SK-N-SH treated with all-trans-retinoic acid at 6 μM for 48 hours (cell line): ENCODE results near the gene PRM3.

Source experiments
- ATAC-seq: fragments of 200-7000 bp; cut with Tn5 transposase; 3 replicates; pipeline ENCODE4 v1.9.1; 2020; ENCODE audit warnings: mild to moderate bottlenecking, moderate library complexity
- ARNTL ChIP-seq: fragments of 450-650 bp; formaldehyde crosslinking; IDR thresholded peaks from 2 replicates; pipeline ENCODE4 v1.5.0; 2020; ENCODE audit warnings: low read depth, mild to moderate bottlenecking, moderate library complexity, borderline replicate concordance
- BACH2 ChIP-seq: fragments of 250-450 bp; sonication (Bioruptor Pico); IDR thresholded peaks from 2 replicates; pipeline ENCODE4 v1.9.0; 2021; ENCODE audit warnings: mild to moderate bottlenecking, borderline replicate concordance
- CREB5 ChIP-seq: fragments of 250-450 bp; sonication (Bioruptor Pico); IDR thresholded peaks from 2 replicates; pipeline ENCODE4 v1.5.1; 2020; ENCODE audit warnings: low read depth, mild to moderate bottlenecking, moderate library complexity
- CSDC2 ChIP-seq: fragments of 250-450 bp; sonication (Bioruptor Pico); IDR thresholded peaks from 2 replicates; pipeline ENCODE4 v1.5.0; 2020; ENCODE audit warnings: mild to moderate bottlenecking, moderate library complexity
- CSRNP3 ChIP-seq: fragments of 250-450 bp; sonication (Bioruptor Pico); IDR thresholded peaks from 2 replicates; pipeline ENCODE4 v1.5.1; 2021; ENCODE audit warnings: mild to moderate bottlenecking, moderate library complexity
- ESRRG ChIP-seq: fragments of 250-450 bp; sonication (Bioruptor Pico); IDR thresholded peaks from 2 replicates; pipeline ENCODE4 v1.6.1; 2021; ENCODE audit warnings: mild to moderate bottlenecking
- GLIS3 ChIP-seq: fragments of 250-450 bp; sonication (Bioruptor Pico); IDR thresholded peaks from 2 replicates; pipeline ENCODE4 v1.5.0; 2020; ENCODE audit warnings: mild to moderate bottlenecking, moderate library complexity
- ISL1 ChIP-seq: fragments of 250-450 bp; sonication (Bioruptor Pico); IDR thresholded peaks from 2 replicates; pipeline ENCODE4 v2.1.2; 2022; ENCODE audit warnings: mild to moderate bottlenecking, moderate library complexity
- PPARA ChIP-seq: fragments of 250-450 bp; sonication (Bioruptor Pico); IDR thresholded peaks from 2 replicates; pipeline ENCODE4 v1.5.0; 2020; ENCODE audit warnings: mild to moderate bottlenecking, borderline replicate concordance
- RARB ChIP-seq: fragments of 250-450 bp; sonication (Bioruptor Pico); IDR thresholded peaks from 2 replicates; pipeline ENCODE4 v1.8.0; 2021; ENCODE audit warnings: mild to moderate bottlenecking, moderate library complexity
- SNAI2 ChIP-seq: fragments of 250-450 bp; sonication (Bioruptor Pico); IDR thresholded peaks from 2 replicates; pipeline ENCODE4 v1.5.0; 2020; ENCODE audit warnings: mild to moderate bottlenecking, moderate library complexity
- TCF4 ChIP-seq: fragments of 250-450 bp; sonication (Bioruptor Pico); IDR thresholded peaks from 2 replicates; pipeline ENCODE4 v1.8.0; 2021; ENCODE audit warnings: mild to moderate bottlenecking, moderate library complexity, borderline replicate concordance
- TOX ChIP-seq: fragments of 250-450 bp; sonication (Bioruptor Pico); IDR thresholded peaks from 2 replicates; pipeline ENCODE4 v1.8.0; 2021; ENCODE audit warnings: mild to moderate bottlenecking, moderate library complexity, borderline replicate concordance
- ZC3H10 ChIP-seq: fragments of 250-450 bp; sonication (Bioruptor Pico); IDR thresholded peaks from 2 replicates; pipeline ENCODE4 v1.5.1; 2021; ENCODE audit warnings: mild to moderate bottlenecking, moderate library complexity
- ZFP3 ChIP-seq: fragments of 250-450 bp; sonication (Bioruptor Pico); IDR thresholded peaks from 2 replicates; pipeline ENCODE4 v1.5.0; 2020; ENCODE audit warnings: mild to moderate bottlenecking, moderate library complexity
- ZFP30 ChIP-seq: fragments of 450-650 bp; formaldehyde crosslinking; IDR thresholded peaks from 2 replicates; pipeline ENCODE4 v1.5.0; 2022; ENCODE audit warnings: mild to moderate bottlenecking, moderate library complexity
- ZNF565 ChIP-seq: fragments of 450-650 bp; formaldehyde crosslinking; conservative IDR thresholded peaks from 2 replicates; pipeline ENCODE4 v1.5.0; 2020; ENCODE audit warnings: low read depth, mild to moderate bottlenecking, moderate library complexity
- ZNF70 ChIP-seq: fragments of 450-650 bp; formaldehyde crosslinking; IDR thresholded peaks from 2 replicates; pipeline ENCODE4 v1.5.0; 2020; ENCODE audit warnings: mild to moderate bottlenecking, moderate library complexity
- ZNF8 ChIP-seq: fragments of 450-650 bp; formaldehyde crosslinking; IDR thresholded peaks from 2 replicates; pipeline ENCODE4 v1.5.0; 2020; ENCODE audit warnings: mild to moderate bottlenecking, moderate library complexity
- TF ChIP-seq, protein P1 (sequence below): fragments of 250-450 bp; sonication (Bioruptor Pico); IDR thresholded peaks from 2 replicates; pipeline ENCODE4 v1.5.0; 2020; ENCODE audit warnings: mild to moderate bottlenecking, moderate library complexity
- TF ChIP-seq, protein P2 (sequence below): fragments of 250-450 bp; sonication (Bioruptor Pico); IDR thresholded peaks from 2 replicates; pipeline ENCODE4 v1.8.0; 2020; ENCODE audit warnings: mild to moderate bottlenecking, moderate library complexity, borderline replicate concordance
- TF ChIP-seq, protein P3 (sequence below): fragments of 250-450 bp; sonication (Bioruptor Pico); IDR thresholded peaks from 2 replicates; pipeline ENCODE4 v1.8.0; 2021; ENCODE audit warnings: low read depth, mild to moderate bottlenecking, moderate library complexity, borderline replicate concordance

The PRM3 gene

DNA sequence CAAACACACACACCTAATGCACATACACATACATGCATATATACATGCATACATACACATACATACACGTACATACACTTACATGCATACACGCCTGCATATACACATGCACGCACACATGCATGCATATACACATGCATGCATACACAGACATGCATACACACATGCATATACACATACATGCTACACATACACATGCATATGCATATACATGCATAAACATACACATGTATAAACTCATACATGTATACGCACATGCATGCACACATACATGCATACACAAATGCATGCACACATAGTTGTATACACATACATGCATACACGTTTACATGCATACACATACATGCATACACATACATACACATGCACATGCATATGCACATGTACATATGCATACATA, 48.2 kb upstream of the PRM3 start:
- TF ChIP-seq CREB5 (CRISPR knock-in tag): no peak
- no peak for TF ChIP-seq ESRRG
- TF ChIP-seq BACH2 (CRISPR knock-in tag): no peak
- TF ChIP-seq SNAI2 (CRISPR knock-in tag): no peak
- TF ChIP-seq ZNF565 (CRISPR knock-in tag): no peak
- TF ChIP-seq, all 23 proteins: peak for 0
- ATAC-seq: no peak

DNA sequence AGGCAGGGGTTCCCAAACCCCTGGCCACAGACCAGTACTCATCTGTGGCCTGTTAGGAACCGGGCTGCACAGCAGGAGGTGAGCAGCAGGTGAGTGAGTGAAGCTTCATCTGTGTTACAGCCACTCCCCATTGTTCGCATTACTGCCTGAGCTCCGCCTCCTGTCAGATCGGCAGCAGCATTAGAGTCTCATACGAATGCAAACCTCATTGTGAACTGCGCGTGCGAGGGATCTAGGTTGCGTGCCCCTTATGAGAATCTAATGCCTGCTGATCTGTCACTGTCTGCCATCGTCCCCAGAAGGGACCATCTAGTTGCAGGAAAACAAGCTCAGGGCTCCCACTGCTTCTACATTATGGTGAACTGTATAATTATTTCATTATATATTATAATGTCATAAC, 46.7 kb upstream of the PRM3 start:
- ATAC-seq: no peak
- TF ChIP-seq PPARA (CRISPR knock-in tag): no peak
- TF ChIP-seq GLIS3 (CRISPR knock-in tag): no peak
- TF ChIP-seq CSDC2 (CRISPR knock-in tag): no peak
- TF ChIP-seq ZFP30 (CRISPR knock-in tag): no peak
- TF ChIP-seq CSRNP3: no peak
- TF ChIP-seq TCF4 (CRISPR knock-in tag): no peak
- TF ChIP-seq, protein P1, sequence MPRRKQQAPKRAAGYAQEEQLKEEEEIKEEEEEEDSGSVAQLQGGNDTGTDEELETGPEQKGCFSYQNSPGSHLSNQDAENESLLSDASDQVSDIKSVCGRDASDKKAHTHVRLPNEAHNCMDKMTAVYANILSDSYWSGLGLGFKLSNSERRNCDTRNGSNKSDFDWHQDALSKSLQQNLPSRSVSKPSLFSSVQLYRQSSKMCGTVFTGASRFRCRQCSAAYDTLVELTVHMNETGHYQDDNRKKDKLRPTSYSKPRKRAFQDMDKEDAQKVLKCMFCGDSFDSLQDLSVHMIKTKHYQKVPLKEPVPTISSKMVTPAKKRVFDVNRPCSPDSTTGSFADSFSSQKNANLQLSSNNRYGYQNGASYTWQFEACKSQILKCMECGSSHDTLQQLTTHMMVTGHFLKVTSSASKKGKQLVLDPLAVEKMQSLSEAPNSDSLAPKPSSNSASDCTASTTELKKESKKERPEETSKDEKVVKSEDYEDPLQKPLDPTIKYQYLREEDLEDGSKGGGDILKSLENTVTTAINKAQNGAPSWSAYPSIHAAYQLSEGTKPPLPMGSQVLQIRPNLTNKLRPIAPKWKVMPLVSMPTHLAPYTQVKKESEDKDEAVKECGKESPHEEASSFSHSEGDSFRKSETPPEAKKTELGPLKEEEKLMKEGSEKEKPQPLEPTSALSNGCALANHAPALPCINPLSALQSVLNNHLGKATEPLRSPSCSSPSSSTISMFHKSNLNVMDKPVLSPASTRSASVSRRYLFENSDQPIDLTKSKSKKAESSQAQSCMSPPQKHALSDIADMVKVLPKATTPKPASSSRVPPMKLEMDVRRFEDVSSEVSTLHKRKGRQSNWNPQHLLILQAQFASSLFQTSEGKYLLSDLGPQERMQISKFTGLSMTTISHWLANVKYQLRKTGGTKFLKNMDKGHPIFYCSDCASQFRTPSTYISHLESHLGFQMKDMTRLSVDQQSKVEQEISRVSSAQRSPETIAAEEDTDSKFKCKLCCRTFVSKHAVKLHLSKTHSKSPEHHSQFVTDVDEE (CRISPR knock-in tag): no peak
- TF ChIP-seq ISL1: no peak
- no peak for TF ChIP-seq RARB (CRISPR knock-in tag)
- no peak for TF ChIP-seq ZNF70 (CRISPR knock-in tag)
- TF ChIP-seq ZNF8 (CRISPR knock-in tag): no peak
- no peak for TF ChIP-seq ZNF565 (CRISPR knock-in tag)
- TF ChIP-seq ARNTL (CRISPR knock-in tag): no peak
- TF ChIP-seq CREB5 (CRISPR knock-in tag): no peak

GRCh38 chr16:11319529-11320146, 46.2 kb upstream of the PRM3 start:
- ATAC-seq: peak; percentile 42; the same call in 1 of the 3 replicates
- TF ChIP-seq GLIS3 (CRISPR knock-in tag): no peak
- no peak for TF ChIP-seq ISL1
- TF ChIP-seq, protein P2, sequence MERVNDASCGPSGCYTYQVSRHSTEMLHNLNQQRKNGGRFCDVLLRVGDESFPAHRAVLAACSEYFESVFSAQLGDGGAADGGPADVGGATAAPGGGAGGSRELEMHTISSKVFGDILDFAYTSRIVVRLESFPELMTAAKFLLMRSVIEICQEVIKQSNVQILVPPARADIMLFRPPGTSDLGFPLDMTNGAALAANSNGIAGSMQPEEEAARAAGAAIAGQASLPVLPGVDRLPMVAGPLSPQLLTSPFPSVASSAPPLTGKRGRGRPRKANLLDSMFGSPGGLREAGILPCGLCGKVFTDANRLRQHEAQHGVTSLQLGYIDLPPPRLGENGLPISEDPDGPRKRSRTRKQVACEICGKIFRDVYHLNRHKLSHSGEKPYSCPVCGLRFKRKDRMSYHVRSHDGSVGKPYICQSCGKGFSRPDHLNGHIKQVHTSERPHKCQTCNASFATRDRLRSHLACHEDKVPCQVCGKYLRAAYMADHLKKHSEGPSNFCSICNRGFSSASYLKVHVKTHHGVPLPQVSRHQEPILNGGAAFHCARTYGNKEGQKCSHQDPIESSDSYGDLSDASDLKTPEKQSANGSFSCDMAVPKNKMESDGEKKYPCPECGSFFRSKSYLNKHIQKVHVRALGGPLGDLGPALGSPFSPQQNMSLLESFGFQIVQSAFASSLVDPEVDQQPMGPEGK: no peak

DNA sequence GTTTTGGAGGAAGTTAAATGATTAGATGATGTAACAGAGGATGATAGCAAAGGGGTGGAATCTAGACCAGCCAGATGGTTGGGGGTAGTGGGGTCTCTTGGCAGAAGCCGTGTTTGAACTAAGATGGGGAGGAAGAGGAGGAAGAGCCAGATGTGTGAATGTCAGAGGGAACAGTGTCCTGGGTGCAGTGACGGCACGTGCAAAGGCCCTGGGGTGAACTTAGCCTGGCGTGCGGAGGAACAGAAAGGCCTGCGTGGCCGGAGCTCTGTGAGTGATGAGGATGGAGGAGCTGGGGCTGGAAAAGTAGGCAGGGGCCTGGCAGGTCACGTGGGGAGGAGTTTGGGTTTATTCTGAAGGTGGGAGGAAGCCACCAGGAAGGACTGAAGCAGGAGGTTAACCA, 45.4 kb upstream of the PRM3 start:
- no peak for ATAC-seq
- TF ChIP-seq ZFP30 (CRISPR knock-in tag) (no peak), ZC3H10 (no peak), SNAI2 (CRISPR knock-in tag) (no peak), ZNF70 (CRISPR knock-in tag) (no peak), ZFP3 (CRISPR knock-in tag) (no peak), ARNTL (CRISPR knock-in tag) (no peak), TCF4 (CRISPR knock-in tag) (no peak), ZNF8 (CRISPR knock-in tag) (no peak), PPARA (CRISPR knock-in tag) (no peak), TOX (CRISPR knock-in tag) (no peak), CSRNP3 (no peak)
- TF ChIP-seq, protein P2: no peak
- TF ChIP-seq, protein P3, sequence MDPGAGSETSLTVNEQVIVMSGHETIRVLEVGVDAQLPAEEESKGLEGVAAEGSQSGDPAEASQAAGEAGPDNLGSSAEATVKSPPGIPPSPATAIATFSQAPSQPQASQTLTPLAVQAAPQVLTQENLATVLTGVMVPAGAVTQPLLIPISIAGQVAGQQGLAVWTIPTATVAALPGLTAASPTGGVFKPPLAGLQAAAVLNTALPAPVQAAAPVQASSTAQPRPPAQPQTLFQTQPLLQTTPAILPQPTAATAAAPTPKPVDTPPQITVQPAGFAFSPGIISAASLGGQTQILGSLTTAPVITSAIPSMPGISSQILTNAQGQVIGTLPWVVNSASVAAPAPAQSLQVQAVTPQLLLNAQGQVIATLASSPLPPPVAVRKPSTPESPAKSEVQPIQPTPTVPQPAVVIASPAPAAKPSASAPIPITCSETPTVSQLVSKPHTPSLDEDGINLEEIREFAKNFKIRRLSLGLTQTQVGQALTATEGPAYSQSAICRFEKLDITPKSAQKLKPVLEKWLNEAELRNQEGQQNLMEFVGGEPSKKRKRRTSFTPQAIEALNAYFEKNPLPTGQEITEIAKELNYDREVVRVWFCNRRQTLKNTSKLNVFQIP: no peak
